HG03196 (cell line): ENCODE results near the gene SMC2.

ENCODE experiments used
- ATAC-seq: cut with Tn5 transposase; IDR thresholded peaks from one replicate; pipeline ENCODE4 v1.9.1; 2021; ENCODE audit not compliant: unreplicated experiment

SMC2 gene

GRCh38 chr9:104104360-104104759 is 10.3 kb downstream of the SMC2 start:
- ATAC-seq = no peak

- no peak for ATAC-seq
These were observed 13.7 kb downstream of the SMC2 start for GRCh38 chr9:104107799-104108198.

DNA sequence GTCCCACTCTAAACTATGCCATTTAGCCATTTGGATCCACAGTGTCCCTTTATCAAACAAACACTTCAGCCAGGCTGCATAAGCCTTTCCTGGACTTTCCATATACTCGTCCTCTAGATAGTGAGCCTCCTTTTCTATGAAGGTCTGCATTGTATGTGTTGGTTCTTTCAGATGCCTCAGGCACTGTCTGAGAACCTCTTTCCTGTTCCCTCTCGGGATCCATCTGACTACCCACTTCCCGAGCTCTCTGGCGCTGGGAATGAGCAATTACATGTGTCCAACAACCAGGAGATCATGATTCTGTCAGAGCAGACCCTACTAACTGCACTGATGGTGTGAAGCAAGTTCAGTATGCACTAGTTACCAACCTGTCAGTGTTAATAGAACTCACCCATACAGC is 14.2 kb downstream of the SMC2 start:
- ATAC-seq = no peak

DNA sequence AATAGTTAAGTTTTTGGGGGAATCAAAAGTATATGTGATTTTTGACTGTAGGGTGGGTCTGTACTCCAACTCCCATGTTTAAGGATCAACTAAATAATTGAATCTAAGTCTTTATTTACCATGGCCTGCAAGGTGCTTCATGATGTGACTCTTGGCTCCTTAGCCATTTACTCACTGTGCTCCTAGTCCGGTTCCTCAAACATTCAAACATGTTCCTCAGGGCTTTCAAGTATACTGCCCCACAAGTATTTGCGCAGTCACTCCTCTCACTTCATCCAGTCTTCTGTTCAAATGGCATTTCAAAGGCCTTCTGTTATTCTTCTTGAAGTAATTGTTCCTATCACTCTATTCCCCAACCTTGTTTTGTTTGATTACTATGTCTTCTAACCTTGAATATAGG is 16.4 kb downstream of the SMC2 start:
- no peak for ATAC-seq

DNA sequence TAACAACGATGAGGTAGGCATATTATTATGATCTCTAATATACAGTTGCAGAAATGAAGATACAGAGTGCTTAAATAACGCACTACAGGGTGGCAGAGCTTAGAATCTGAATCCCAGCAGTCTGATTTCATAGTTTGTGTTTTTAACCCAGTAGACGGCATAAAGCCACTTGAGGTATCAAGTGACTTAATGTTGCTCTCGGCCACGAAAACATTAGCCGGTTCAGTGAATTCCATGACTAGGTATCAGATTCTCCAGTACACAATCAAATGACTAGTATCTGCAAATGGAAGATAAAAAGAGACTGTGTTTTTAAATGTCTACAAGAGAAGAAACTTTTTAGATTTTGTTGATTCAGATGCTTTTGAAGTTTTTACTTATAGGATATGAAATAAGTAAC is 24.8 kb downstream of the SMC2 start:
- no peak for ATAC-seq

GRCh38 chr9:104121022-104121421 is 26.9 kb downstream of the SMC2 start:
- ATAC-seq = no peak

- ATAC-seq = no peak
These were observed 44.2 kb downstream of the SMC2 start for GRCh38 chr9:104138243-104138868.

GRCh38 chr9:104142799-104143549 is 48.9 kb downstream of the SMC2 start:
- ATAC-seq = no peak

DNA sequence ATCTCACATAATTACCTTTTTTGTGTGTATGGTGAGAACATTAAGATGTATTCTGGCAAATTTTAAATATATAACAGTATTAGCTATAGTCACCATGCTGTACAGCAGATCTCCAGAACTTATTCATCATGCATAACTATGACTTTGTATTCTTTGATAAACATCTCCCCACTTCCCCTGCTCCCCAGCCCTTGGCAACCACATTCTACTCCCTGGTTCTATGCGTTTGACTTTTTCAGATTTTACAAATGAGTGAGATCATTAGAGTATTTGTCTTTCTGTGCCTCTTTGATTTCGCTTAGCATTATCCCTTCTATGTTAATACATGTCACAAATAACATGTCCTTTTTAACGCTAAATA is 49.4 kb downstream of the SMC2 start:
- ATAC-seq = no peak

DNA sequence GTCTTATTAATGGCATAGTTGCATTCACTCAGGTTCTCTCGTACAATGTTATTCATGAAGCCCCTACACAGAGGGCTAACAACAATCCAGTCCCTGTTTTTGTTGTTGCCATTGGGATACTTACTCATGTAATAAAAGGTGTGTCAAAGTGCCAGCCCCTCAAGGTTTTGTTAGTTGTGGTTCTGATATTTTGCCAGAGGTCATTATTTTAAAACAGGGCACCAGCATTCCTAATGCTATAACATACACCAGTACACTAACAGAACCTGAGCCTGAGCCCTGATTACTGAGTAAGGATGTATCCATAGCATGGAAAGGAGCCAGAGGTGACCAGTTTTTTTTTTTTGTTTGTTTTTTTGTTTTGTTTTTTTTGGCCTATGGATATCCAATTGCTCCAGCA is 50.2 kb downstream of the SMC2 start:
- no peak for ATAC-seq

DNA sequence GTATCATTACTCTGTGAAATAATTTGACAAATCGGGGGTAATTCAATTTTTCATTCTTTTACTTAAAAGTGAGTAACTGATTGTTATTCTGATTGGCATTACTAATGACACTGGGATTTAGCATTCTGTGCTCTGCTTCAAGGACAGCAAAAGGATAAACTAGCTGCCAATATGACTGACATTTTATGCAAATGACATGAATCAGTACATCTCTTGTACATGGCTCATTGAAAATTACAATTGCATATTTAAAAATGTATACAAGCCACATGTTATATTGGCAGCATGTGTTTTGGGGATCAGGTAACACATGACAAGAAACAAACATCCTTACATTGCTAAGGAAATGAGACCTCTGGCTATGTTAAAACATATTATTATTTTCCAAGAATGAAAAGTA is 79.0 kb downstream of the SMC2 start:
- ATAC-seq = no peak

DNA sequence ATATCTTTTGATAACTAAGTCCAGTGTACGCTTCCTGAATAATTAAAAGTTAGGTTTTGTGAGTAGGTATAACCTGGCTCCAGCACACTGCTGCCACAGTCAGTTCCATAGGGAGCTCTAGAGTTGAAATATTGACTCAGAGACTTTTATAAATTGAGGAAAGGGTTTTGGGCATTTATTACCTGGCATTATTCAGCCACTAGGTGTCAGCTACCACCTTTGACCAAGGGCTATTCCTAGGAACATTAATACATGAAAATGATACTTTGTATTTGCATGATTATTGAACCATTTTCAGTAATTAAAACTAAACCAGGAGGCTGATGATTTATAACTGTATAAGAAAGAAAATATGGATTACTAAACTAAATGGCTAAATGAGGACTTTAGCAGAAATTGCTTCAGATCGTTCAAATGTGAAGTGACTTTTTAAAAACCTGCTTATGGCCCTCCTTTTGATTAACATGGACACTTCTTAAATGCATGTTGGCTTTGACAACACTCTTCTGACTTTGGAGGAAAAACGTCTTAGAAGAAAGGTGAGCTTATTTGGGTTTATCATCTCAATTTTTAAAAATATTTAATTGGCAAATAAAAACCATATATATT is 83.0 kb downstream of the SMC2 start:
- no peak for ATAC-seq

GRCh38 chr9:104177676-104178075 is 83.6 kb downstream of the SMC2 start:
- ATAC-seq = no peak
